ENCODE data around the gene ZNF831.

Gene ZNF831

GRCh38 chr20:59223182-59223601, 59.6 kb downstream of the ZNF831 start:
- Histone ChIP-seq H2BK12ac (ENCODE audit: low read length) (no peak overlapping the region), H3K36me3 (replicated peaks in 1 of 2; ENCODE audit: control insufficient read depth in 2 of 2, insufficient read depth in 2 of 2, low read length in 2 of 2) (no peaks in the 10 kb centered on the region), H3K79me1 (ENCODE audit: low read depth, low read length) (no peaks in the 10 kb centered on the region), H4K91ac (ENCODE audit: low read depth, low read length, poor library complexity) (peak overlapping the region; percentile 18), H3K4me1 (ENCODE audit: control insufficient read depth in 2 of 2, insufficient read depth in 1 of 2, low read depth in 1 of 2, low read length in 2 of 2) (peaks cover 3 to 11% of the 10 kb centered on the region in 2 donors), H3K4me3 (ENCODE audit: low read length in 2 of 2) (no peak overlapping the region), H3K9me3 (replicated peaks in 1 of 2; ENCODE audit: control insufficient read depth in 2 of 2, insufficient read depth in 1 of 2, low read depth in 1 of 2, low read length in 2 of 2) (no peaks in the 10 kb centered on the region), H3K4ac (ENCODE audit: low read length) (no peak overlapping the region), H3K4me2 (ENCODE audit: insufficient read depth, low read length, poor library complexity, severe bottlenecking) (peak overlapping the region; percentile 67), H2AK5ac (ENCODE audit: low read depth, low read length) (no peak overlapping the region), H3K9ac (ENCODE audit: low read depth, low read length, poor library complexity) (no peak overlapping the region), H3K23ac (ENCODE audit: low read depth, low read length, poor library complexity) (peak overlapping the region; percentile 38), H3K14ac (ENCODE audit: low read length) (no peak overlapping the region), H2BK120ac (ENCODE audit: low read depth, low read length) (no peak overlapping the region), H3K27me3 (ENCODE audit: control insufficient read depth in 3 of 3, insufficient read depth in 3 of 3, low read depth in 1 of 3, low read length in 3 of 3) (peaks cover 0 to 44% (median 0%) of the 10 kb centered on the region in 3 experiments), H4K8ac (ENCODE audit: low read depth, low read length) (no peak overlapping the region), H3K27ac (replicated peaks; ENCODE audit: low read length) (no peak overlapping the region), H2AFZ (ENCODE audit: low read length) (peak overlapping the region; percentile 89), H2BK15ac (ENCODE audit: low read length) (peak overlapping the region; percentile 10), H2BK5ac (ENCODE audit: low read length) (peak overlapping the region; percentile 47), H3K18ac (ENCODE audit: low read length) (peak overlapping the region; percentile 76)
- no peak for DNase-seq (ENCODE audit: low spot score)
- WGBS, 2 donors (ENCODE audit: extremely low coverage in 2 of 2, insufficient read length in 2 of 2, insufficient replicate concordance in 1 of 2): no CpG with 5 or more reads among the region's 21 CpGs

- no peak for DNase-seq (ENCODE audit: low spot score)
- Histone ChIP-seq H3K4ac (ENCODE audit: low read length) (no peak overlapping the region), H2AFZ (ENCODE audit: low read length) (no peak overlapping the region), H3K4me3 (ENCODE audit: low read length in 2 of 2) (no peak overlapping the region), H3K36me3 (replicated peaks in 1 of 2; ENCODE audit: control insufficient read depth in 2 of 2, insufficient read depth in 2 of 2, low read length in 2 of 2) (no peaks in the 10 kb centered on the region), H3K27me3 (ENCODE audit: control insufficient read depth in 3 of 3, insufficient read depth in 3 of 3, low read depth in 1 of 3, low read length in 3 of 3) (peaks cover 0 to 42% (median 0%) of the 10 kb centered on the region in 3 experiments), H3K27ac (replicated peaks; ENCODE audit: low read length) (no peak overlapping the region), H2BK5ac (ENCODE audit: low read length) (no peak overlapping the region), H3K9me3 (replicated peaks in 1 of 2; ENCODE audit: control insufficient read depth in 2 of 2, insufficient read depth in 1 of 2, low read depth in 1 of 2, low read length in 2 of 2) (no peaks in the 10 kb centered on the region), H2BK120ac (ENCODE audit: low read depth, low read length) (no peak overlapping the region), H3K4me2 (ENCODE audit: insufficient read depth, low read length, poor library complexity, severe bottlenecking) (no peak overlapping the region), H3K4me1 (ENCODE audit: control insufficient read depth in 2 of 2, insufficient read depth in 1 of 2, low read depth in 1 of 2, low read length in 2 of 2) (peaks cover 3 to 11% of the 10 kb centered on the region in 2 donors), H2BK15ac (ENCODE audit: low read length) (no peak overlapping the region), H4K8ac (ENCODE audit: low read depth, low read length) (no peak overlapping the region), H2AK5ac (ENCODE audit: low read depth, low read length) (peak overlapping the region; percentile 32), H3K14ac (ENCODE audit: low read length) (no peak overlapping the region), H3K79me1 (ENCODE audit: low read depth, low read length) (no peaks in the 10 kb centered on the region), H3K18ac (ENCODE audit: low read length) (peak overlapping the region; percentile 45), H4K91ac (ENCODE audit: low read depth, low read length, poor library complexity) (no peak overlapping the region), H3K23ac (ENCODE audit: low read depth, low read length, poor library complexity) (no peak overlapping the region), H2BK12ac (ENCODE audit: low read length) (no peak overlapping the region), H3K9ac (ENCODE audit: low read depth, low read length, poor library complexity) (no peak overlapping the region)
- no CpG with 5 or more reads among the region's 12 CpGs for WGBS, 2 donors (ENCODE audit: extremely low coverage in 2 of 2, insufficient read length in 2 of 2, insufficient replicate concordance in 1 of 2)
Observed at GRCh38 chr20:59223750-59224149, 60.1 kb downstream of the ZNF831 start.

- no CpG with 5 or more reads among the region's 8 CpGs for WGBS, 2 donors (ENCODE audit: extremely low coverage in 2 of 2, insufficient read length in 2 of 2, insufficient replicate concordance in 1 of 2)
- H2BK120ac ChIP-seq (ENCODE audit: low read depth, low read length): no peak overlapping the region
Observed at GRCh38 chr20:59224236-59224635, 60.6 kb downstream of the ZNF831 start.

GRCh38 chr20:59230385-59230784, 66.8 kb downstream of the ZNF831 start:
- Histone ChIP-seq H3K4me3 (ENCODE audit: low read length in 2 of 2) (no peak overlapping the region), H3K4me1 (ENCODE audit: control insufficient read depth in 2 of 2, insufficient read depth in 1 of 2, low read depth in 1 of 2, low read length in 2 of 2) (peaks cover 0 to 2% of the 10 kb centered on the region in 2 donors), H3K27me3 (ENCODE audit: control insufficient read depth in 3 of 3, insufficient read depth in 3 of 3, low read depth in 1 of 3, low read length in 3 of 3) (peaks cover 0 to 29% (median 0%) of the 10 kb centered on the region in 3 experiments), H2BK12ac (ENCODE audit: low read length) (no peak overlapping the region), H3K4ac (ENCODE audit: low read length) (no peak overlapping the region), H3K14ac (ENCODE audit: low read length) (no peak overlapping the region), H4K91ac (ENCODE audit: low read depth, low read length, poor library complexity) (no peak overlapping the region), H2BK120ac (ENCODE audit: low read depth, low read length) (no peak overlapping the region), H3K9me3 (replicated peaks in 1 of 2; ENCODE audit: control insufficient read depth in 2 of 2, insufficient read depth in 1 of 2, low read depth in 1 of 2, low read length in 2 of 2) (no peaks in the 10 kb centered on the region), H2BK5ac (ENCODE audit: low read length) (no peak overlapping the region), H3K23ac (ENCODE audit: low read depth, low read length, poor library complexity) (no peak overlapping the region), H3K79me1 (ENCODE audit: low read depth, low read length) (no peaks in the 10 kb centered on the region), H3K27ac (replicated peaks; ENCODE audit: low read length) (no peak overlapping the region), H3K4me2 (ENCODE audit: insufficient read depth, low read length, poor library complexity, severe bottlenecking) (no peak overlapping the region), H2AFZ (ENCODE audit: low read length) (no peak overlapping the region), H3K9ac (ENCODE audit: low read depth, low read length, poor library complexity) (no peak overlapping the region), H4K8ac (ENCODE audit: low read depth, low read length) (no peak overlapping the region), H2BK15ac (ENCODE audit: low read length) (no peak overlapping the region), H2AK5ac (ENCODE audit: low read depth, low read length) (no peak overlapping the region), H3K36me3 (replicated peaks in 1 of 2; ENCODE audit: control insufficient read depth in 2 of 2, insufficient read depth in 2 of 2, low read length in 2 of 2) (no peaks in the 10 kb centered on the region), H3K18ac (ENCODE audit: low read length) (no peak overlapping the region)
- WGBS, 2 donors (ENCODE audit: extremely low coverage in 2 of 2, insufficient read length in 2 of 2, insufficient replicate concordance in 1 of 2): no CpG with 5 or more reads among the region's 1 CpG
- no peak for DNase-seq (ENCODE audit: low spot score)

More at GRCh38 chr20:59224236-59224635, 60.6 kb downstream of the ZNF831 start:
- DNase-seq (ENCODE audit: low spot score): no peak
- no peak overlapping the region for H3K9ac ChIP-seq (ENCODE audit: low read depth, low read length, poor library complexity)
- H3K9me3 ChIP-seq (replicated peaks in 1 of 2; ENCODE audit: control insufficient read depth in 2 of 2, insufficient read depth in 1 of 2, low read depth in 1 of 2, low read length in 2 of 2): no peaks in the 10 kb centered on the region
- no peak overlapping the region for H3K14ac ChIP-seq (ENCODE audit: low read length)
- H3K36me3 ChIP-seq (replicated peaks in 1 of 2; ENCODE audit: control insufficient read depth in 2 of 2, insufficient read depth in 2 of 2, low read length in 2 of 2): no peaks in the 10 kb centered on the region
- no peaks in the 10 kb centered on the region for H3K79me1 ChIP-seq (ENCODE audit: low read depth, low read length)
- H4K8ac ChIP-seq (ENCODE audit: low read depth, low read length): no peak overlapping the region
- H3K4ac ChIP-seq (ENCODE audit: low read length): no peak overlapping the region
- no peak overlapping the region for H3K4me3 ChIP-seq (ENCODE audit: low read length in 2 of 2)
- peak overlapping the region; percentile 32 for H2AK5ac ChIP-seq (ENCODE audit: low read depth, low read length)
- no peak overlapping the region for H2BK15ac ChIP-seq (ENCODE audit: low read length)
- H3K23ac ChIP-seq (ENCODE audit: low read depth, low read length, poor library complexity): no peak overlapping the region
- H3K27ac ChIP-seq (replicated peaks; ENCODE audit: low read length): no peak overlapping the region
- peaks cover 3 to 9% of the 10 kb centered on the region in 2 donors for H3K4me1 ChIP-seq (ENCODE audit: control insufficient read depth in 2 of 2, insufficient read depth in 1 of 2, low read depth in 1 of 2, low read length in 2 of 2)
- no peak overlapping the region for H2BK5ac ChIP-seq (ENCODE audit: low read length)
- no peak overlapping the region for H4K91ac ChIP-seq (ENCODE audit: low read depth, low read length, poor library complexity)
- H3K4me2 ChIP-seq (ENCODE audit: insufficient read depth, low read length, poor library complexity, severe bottlenecking): no peak overlapping the region
- no peak overlapping the region for H2BK12ac ChIP-seq (ENCODE audit: low read length)
- no peak overlapping the region for H2AFZ ChIP-seq (ENCODE audit: low read length)
- H3K18ac ChIP-seq (ENCODE audit: low read length): no peak overlapping the region
- H3K27me3 ChIP-seq (ENCODE audit: control insufficient read depth in 3 of 3, insufficient read depth in 3 of 3, low read depth in 1 of 3, low read length in 3 of 3): peaks cover 0 to 42% (median 0%) of the 10 kb centered on the region in 3 experiments
